GM12865 (cell line): ENCODE data around the gene ZNF618.

Experiments used
- DNase-seq: peaks from one replicate; pipeline ENCODE4 v3.0.0; 2010; ENCODE audit warnings: low read depth
- H3K4me3 ChIP-seq: 2 replicates; pipeline ENCODE4 v1.5.1; 2011; ENCODE audit warnings: mild to moderate bottlenecking, low read depth, low read length, control low read depth
- TF ChIP-seq, protein P1 (sequence below): IDR thresholded peaks from 2 replicates; pipeline ENCODE4 v1.5.1; 2011; ENCODE audit warnings: low read length, control low read depth, low read depth, inconsistent platforms; ENCODE audit not compliant: insufficient read depth; ENCODE audit errors: missing control alignments

ZNF618 gene

GRCh38 chr9:113950195-113951031, 74.3 kb downstream of the ZNF618 start:
- no peak overlapping the region for H3K4me3 ChIP-seq
- TF ChIP-seq, protein P1, sequence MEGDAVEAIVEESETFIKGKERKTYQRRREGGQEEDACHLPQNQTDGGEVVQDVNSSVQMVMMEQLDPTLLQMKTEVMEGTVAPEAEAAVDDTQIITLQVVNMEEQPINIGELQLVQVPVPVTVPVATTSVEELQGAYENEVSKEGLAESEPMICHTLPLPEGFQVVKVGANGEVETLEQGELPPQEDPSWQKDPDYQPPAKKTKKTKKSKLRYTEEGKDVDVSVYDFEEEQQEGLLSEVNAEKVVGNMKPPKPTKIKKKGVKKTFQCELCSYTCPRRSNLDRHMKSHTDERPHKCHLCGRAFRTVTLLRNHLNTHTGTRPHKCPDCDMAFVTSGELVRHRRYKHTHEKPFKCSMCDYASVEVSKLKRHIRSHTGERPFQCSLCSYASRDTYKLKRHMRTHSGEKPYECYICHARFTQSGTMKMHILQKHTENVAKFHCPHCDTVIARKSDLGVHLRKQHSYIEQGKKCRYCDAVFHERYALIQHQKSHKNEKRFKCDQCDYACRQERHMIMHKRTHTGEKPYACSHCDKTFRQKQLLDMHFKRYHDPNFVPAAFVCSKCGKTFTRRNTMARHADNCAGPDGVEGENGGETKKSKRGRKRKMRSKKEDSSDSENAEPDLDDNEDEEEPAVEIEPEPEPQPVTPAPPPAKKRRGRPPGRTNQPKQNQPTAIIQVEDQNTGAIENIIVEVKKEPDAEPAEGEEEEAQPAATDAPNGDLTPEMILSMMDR: no peak
- DNase-seq: no peak

GRCh38 chr9:113951032-113951372, 74.9 kb downstream of the ZNF618 start:
- TF ChIP-seq, protein P1: no peak
- no peak overlapping the region for H3K4me3 ChIP-seq
- DNase-seq: no peak

DNA sequence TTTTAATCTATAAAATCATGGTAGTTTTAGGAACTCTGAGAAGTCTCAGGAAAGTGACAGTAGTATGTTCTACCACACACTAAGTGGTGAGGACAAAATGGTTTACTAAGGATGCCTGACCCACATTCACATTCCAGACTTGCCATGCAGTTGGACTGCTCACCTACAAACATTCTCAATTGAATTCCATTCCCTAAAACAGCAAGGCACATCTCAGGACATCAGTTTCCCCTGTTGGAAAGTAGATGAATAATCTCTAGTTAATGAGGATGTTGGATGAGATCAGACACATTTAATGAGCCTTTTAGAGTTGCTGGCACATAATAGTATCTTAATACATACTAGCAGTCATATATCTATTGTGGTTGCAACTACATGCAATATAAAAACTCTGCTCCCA, 76.6 kb downstream of the ZNF618 start:
- H3K4me3 ChIP-seq: no peak overlapping the region
- TF ChIP-seq, protein P1: no peak
- no peak for DNase-seq

DNA sequence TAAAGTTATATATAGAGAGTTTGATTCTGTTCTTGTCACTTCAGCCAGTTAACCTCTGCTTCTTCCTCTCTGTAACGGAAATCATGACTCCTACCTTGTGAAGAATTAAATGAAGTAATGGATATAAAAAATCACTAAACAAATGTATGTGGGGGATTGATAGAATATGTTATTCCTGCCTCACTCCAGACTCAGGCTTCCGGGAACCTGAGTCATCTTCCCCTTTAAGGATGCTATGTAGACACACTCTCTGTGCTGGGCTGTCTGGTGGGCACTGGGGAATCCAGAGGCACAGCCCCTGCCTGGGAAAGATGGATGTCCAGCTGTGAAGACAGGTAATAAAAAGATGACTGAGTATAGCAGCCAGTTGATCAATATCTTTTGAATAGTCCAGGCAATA, 77.4 kb downstream of the ZNF618 start:
- TF ChIP-seq, protein P1: no peak
- no peak overlapping the region for H3K4me3 ChIP-seq
- no peak for DNase-seq

- DNase-seq: no peak
- TF ChIP-seq, protein P1: no peak
- no peak overlapping the region for H3K4me3 ChIP-seq
These were observed 78.5 kb downstream of the ZNF618 start for GRCh38 chr9:113954591-113954990.

- TF ChIP-seq, protein P1: no peak
- H3K4me3 ChIP-seq: no peak overlapping the region
- no peak for DNase-seq
These were observed 79.1 kb downstream of the ZNF618 start for GRCh38 chr9:113955076-113955752.
